CD4-positive, alpha-beta T cell treated with Interleukin-15 for 1 hour (primary cell): Measurements from ENCODE around the gene PLD4.
"Not testable (repeated sequence)": the region's sequence is repeated elsewhere in the genome, so short reads cannot be mapped to it uniquely, and the experiment has no call there.

ENCODE experiments used
- DNase-seq: peaks from one replicate; pipeline ENCODE4 v3.0.0-alpha.2; 2020

The PLD4 gene

GRCh38 chr14:104886690-104887622, 37.7 kb upstream of the PLD4 start:
- no peak for DNase-seq

GRCh38 chr14:104887623-104888488, 36.8 kb upstream of the PLD4 start:
- no peak for DNase-seq

- no peak for DNase-seq
Measured at GRCh38 chr14:104888489-104889374, 35.9 kb upstream of the PLD4 start.

- no peak for DNase-seq
Measured at GRCh38 chr14:104889375-104889757, 35.3 kb upstream of the PLD4 start.

- not testable (repeated sequence) for DNase-seq
Measured at GRCh38 chr14:104890292-104890691, 34.4 kb upstream of the PLD4 start.

GRCh38 chr14:104891121-104891551, 33.5 kb upstream of the PLD4 start:
- no peak for DNase-seq

- no peak for DNase-seq
Measured at GRCh38 chr14:104891664-104892530, 32.8 kb upstream of the PLD4 start.

GRCh38 chr14:104892531-104893434, 31.9 kb upstream of the PLD4 start:
- no peak for DNase-seq

- no peak for DNase-seq
Measured at GRCh38 chr14:104893435-104894207, 31.1 kb upstream of the PLD4 start.

- DNase-seq = no peak
Measured at GRCh38 chr14:104894331-104895206, 30.1 kb upstream of the PLD4 start.

GRCh38 chr14:104895207-104895785, 29.4 kb upstream of the PLD4 start:
- no peak for DNase-seq

GRCh38 chr14:104895786-104896661, 28.7 kb upstream of the PLD4 start:
- no peak for DNase-seq

GRCh38 chr14:104897330-104898194, 27.1 kb upstream of the PLD4 start:
- DNase-seq = no peak

- no peak for DNase-seq
Measured at GRCh38 chr14:104898195-104898558, 26.5 kb upstream of the PLD4 start.

- no peak for DNase-seq
Measured at GRCh38 chr14:104898870-104899510, 25.7 kb upstream of the PLD4 start.

GRCh38 chr14:104899781-104900180, 24.9 kb upstream of the PLD4 start:
- DNase-seq = no peak
